HG03571 (cell line): Measurements from ENCODE around the gene ORM1.

Experiments
- ATAC-seq: cut with Tn5 transposase; IDR thresholded peaks from one replicate; pipeline ENCODE4 v1.9.1; 2021; ENCODE audit not compliant: unreplicated experiment

ORM1 gene

GRCh38 chr9:114287001-114287762 lies 35.7 kb upstream of the ORM1 start:
- no peak for ATAC-seq

- no peak for ATAC-seq
Observed at GRCh38 chr9:114287763-114288192, 35.1 kb upstream of the ORM1 start.

GRCh38 chr9:114288193-114289091 lies 34.5 kb upstream of the ORM1 start:
- ATAC-seq: no peak

GRCh38 chr9:114289106-114289505 lies 33.8 kb upstream of the ORM1 start:
- no peak for ATAC-seq

GRCh38 chr9:114289571-114290481 lies 33.1 kb upstream of the ORM1 start:
- no peak for ATAC-seq

- ATAC-seq: no peak
Observed at GRCh38 chr9:114290561-114290986, 32.3 kb upstream of the ORM1 start.

GRCh38 chr9:114291064-114291474 lies 31.8 kb upstream of the ORM1 start:
- ATAC-seq: no peak

- no peak for ATAC-seq
Observed at GRCh38 chr9:114291886-114292590, 30.9 kb upstream of the ORM1 start.

- ATAC-seq: no peak
Observed at GRCh38 chr9:114294664-114295063, 28.2 kb upstream of the ORM1 start.

- no peak for ATAC-seq
Observed at GRCh38 chr9:114296338-114296737, 26.6 kb upstream of the ORM1 start.

GRCh38 chr9:114299286-114300152 lies 23.4 kb upstream of the ORM1 start:
- no peak for ATAC-seq

GRCh38 chr9:114300153-114300845 lies 22.6 kb upstream of the ORM1 start:
- no peak for ATAC-seq

- no peak for ATAC-seq
Observed at GRCh38 chr9:114300846-114301797, 21.8 kb upstream of the ORM1 start.

GRCh38 chr9:114301798-114302565 lies 20.9 kb upstream of the ORM1 start:
- no peak for ATAC-seq

GRCh38 chr9:114302727-114303126 lies 20.2 kb upstream of the ORM1 start:
- ATAC-seq: no peak

GRCh38 chr9:114303571-114303970 lies 19.3 kb upstream of the ORM1 start:
- no peak for ATAC-seq

- no peak for ATAC-seq
Observed at GRCh38 chr9:114303977-114304376, 18.9 kb upstream of the ORM1 start.
